HG02763 (cell line): ENCODE measurements around the gene DCLRE1A.
A peak's percentile ranks its signal among the peaks of the same experiment; 100 is the strongest.

Experiments
- ATAC-seq: cut with Tn5 transposase; IDR thresholded peaks from one replicate; pipeline ENCODE4 v1.9.1; 2021; ENCODE audit warnings: mild to moderate bottlenecking, moderate library complexity; ENCODE audit not compliant: unreplicated experiment

DCLRE1A gene

DNA sequence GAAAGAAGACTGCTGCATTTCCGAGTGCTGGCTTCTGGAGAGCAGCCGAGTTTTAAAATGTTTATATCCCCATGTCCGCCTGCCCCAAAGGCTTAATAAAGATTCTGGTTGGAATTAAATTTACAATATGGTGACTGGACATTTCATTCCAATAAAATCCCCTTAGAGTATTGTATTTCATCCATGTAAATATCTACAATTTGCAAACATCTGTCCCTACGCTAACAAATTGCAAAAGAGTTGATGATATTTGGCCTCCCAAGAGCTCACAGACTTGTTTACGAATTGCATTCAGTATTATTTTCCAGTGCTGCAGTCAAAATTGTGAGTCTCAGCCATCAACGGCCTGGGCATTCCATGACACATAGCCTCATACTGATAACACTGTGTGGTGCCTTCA lies 52.3 kb downstream of the DCLRE1A start:
- no peak for ATAC-seq

DNA sequence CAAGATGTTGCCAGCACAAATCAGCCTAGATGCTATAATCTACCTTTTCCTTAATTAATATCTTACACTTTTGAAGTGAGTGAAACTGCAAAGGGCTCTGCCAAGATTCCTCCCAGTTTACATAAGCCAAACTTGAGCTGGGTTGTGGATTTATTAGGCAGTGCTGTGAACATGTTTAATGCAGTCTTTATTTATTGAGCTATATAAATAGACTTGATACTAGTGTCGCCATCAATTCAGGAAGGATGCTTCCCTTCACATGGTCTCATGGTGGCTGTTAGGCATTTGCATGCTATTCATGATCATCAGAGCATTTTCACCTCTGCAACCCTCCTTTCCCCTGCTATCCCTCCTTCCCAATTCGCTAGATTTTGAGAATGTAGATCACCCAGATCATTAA lies 62.2 kb downstream of the DCLRE1A start:
- no peak for ATAC-seq

GRCh38 chr10:113788604-113789083 lies 65.2 kb downstream of the DCLRE1A start:
- peak; percentile 85 for ATAC-seq
